ENCODE measurements around the gene ZCCHC8.
A peak's percentile ranks its signal among the peaks of the same experiment; 100 is the strongest.
"Not testable (repeated sequence)": the region's sequence is repeated elsewhere in the genome, so short reads cannot be mapped to it uniquely, and the experiment has no call there.

ZCCHC8 gene

DNA sequence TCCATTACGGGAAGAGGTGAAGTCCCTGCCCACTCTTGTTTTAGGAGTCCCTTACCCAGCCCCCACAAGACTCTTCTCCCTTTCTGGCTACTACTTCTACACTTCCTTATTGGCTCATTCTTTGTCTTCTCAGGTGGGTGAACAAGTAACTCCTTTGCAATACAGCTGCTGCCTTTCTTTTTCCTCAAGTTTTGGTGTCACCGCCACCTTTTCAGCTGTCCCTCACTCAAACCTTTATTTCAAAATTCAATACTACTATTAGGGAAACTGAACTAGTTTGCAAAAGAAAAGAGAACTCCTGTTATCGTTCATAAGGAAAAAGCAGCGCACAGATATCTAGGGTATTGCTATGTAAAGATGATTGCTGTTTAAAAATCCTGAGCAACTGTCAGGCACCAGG, 19.9 kb upstream of the ZCCHC8 start:
- no peak for DNase-seq (ENCODE audit: low read depth)
- TF ChIP-seq, protein P1, sequence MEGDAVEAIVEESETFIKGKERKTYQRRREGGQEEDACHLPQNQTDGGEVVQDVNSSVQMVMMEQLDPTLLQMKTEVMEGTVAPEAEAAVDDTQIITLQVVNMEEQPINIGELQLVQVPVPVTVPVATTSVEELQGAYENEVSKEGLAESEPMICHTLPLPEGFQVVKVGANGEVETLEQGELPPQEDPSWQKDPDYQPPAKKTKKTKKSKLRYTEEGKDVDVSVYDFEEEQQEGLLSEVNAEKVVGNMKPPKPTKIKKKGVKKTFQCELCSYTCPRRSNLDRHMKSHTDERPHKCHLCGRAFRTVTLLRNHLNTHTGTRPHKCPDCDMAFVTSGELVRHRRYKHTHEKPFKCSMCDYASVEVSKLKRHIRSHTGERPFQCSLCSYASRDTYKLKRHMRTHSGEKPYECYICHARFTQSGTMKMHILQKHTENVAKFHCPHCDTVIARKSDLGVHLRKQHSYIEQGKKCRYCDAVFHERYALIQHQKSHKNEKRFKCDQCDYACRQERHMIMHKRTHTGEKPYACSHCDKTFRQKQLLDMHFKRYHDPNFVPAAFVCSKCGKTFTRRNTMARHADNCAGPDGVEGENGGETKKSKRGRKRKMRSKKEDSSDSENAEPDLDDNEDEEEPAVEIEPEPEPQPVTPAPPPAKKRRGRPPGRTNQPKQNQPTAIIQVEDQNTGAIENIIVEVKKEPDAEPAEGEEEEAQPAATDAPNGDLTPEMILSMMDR (conservative IDR thresholded peaks at IDR 0.05; ENCODE audit: low read length), result no peak
- no peak overlapping the region for H3K4me3 ChIP-seq (ENCODE audit: low read length)

DNA sequence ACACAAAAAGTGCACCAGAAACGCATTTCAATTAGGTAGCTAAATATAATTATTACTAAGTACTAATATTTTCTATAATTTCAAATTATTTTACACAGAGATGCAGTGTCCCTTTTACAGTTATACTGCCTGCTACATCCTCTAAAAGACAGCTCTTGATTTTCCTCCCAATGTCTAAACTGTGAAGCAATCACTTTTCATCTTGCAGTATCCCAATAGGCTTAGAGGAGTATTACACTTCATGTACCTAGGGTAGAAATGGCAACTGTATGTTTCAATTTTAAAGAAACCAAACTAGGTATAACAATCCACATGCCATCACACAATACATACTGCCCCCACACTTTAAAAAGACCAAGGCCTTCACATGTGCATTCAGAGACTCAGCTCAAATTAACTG, 18.7 kb upstream of the ZCCHC8 start:
- DNase-seq (ENCODE audit: low read depth), result no peak
- TF ChIP-seq, protein P1 (conservative IDR thresholded peaks at IDR 0.05; ENCODE audit: low read length), result peak; percentile 18; the same call in 1 of the 2 replicates
- no peak overlapping the region for H3K4me3 ChIP-seq (ENCODE audit: low read length)

DNA sequence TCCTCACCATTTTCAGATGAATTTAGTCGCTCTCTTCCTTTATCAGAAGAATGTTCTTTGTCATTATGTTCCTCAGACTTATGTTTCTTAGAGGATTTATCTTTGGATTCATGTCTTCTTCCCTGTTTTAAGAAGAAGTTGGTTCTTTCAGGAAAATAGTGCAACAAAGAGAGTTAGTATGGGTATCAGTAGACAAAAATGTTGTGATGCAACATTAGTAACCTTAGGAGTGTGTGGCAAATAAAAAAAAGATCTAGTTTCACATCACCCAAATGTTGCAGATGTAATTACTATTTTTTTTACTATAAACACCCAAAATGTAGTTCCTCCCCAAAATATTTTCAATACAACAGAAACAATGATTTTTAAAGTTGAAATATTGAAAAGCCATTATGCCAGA, 18.2 kb upstream of the ZCCHC8 start:
- H3K4me3 ChIP-seq (ENCODE audit: low read length), result no peak overlapping the region
- TF ChIP-seq, protein P1 (conservative IDR thresholded peaks at IDR 0.05; ENCODE audit: low read length), result no peak
- DNase-seq (ENCODE audit: low read depth), result peak; percentile 27

DNA sequence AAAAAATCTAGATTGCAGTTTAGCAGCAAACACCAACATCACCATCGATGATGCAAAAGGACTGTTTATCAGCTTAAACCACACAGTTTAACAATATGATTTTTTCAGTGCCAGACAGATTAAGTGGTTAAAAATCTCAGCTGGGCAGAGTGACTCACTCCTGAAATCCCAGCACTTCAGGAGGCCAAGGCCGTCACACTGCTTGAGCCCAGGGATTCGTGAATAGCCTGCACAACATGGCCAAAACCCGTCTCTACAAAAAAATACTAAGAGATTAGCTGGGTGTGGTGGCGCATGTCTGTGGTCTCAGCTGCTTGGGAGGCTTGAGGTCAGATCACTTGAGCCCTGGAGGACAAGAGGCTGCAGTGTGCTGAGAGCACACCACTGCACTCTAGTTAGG, 17.1 kb upstream of the ZCCHC8 start:
- no peak overlapping the region for H3K4me3 ChIP-seq (ENCODE audit: low read length)
- TF ChIP-seq, protein P1 (conservative IDR thresholded peaks at IDR 0.05; ENCODE audit: low read length), result no peak
- peak; percentile 94 for DNase-seq (ENCODE audit: low read depth)

DNA sequence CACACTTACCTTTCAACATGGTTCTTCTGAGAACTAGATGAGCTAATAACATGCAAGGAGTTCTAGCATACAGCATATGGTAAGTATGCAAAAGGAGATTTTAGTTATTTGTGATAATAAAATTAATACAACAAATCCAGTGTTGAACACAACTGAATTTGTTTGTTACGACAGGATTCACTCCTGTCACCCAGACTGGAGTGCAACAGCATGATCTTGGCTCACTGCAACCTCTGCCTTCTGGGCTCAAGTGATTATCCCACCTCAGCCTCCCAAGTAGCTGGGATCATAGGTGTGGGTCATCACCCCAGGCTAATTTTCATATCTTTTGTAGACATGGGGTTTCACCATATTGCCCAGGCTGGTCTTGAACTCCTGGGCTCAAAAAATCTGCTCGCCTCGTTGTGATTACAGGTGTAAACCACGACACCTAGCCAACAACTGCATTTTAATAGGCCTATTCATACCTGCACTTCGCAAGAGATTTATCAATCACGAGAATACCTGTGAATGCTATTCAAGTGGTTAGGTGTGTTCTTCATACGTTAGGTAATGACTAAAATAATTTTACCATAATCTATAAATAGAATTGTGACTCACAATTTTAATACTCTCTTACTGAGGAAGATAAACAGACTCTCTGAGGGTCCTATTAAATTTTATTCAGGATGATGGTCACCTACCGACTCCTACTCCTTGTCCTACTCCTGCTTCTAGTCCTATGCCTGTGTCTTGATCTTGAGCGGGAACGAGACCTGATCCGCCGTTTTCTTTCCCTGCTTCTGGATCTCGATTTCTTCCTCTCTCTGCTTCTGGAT, 16.0 kb upstream of the ZCCHC8 start:
- TF ChIP-seq, protein P1 (conservative IDR thresholded peaks at IDR 0.05; ENCODE audit: low read length), result no peak
- no peak for DNase-seq (ENCODE audit: low read depth)
- no peak overlapping the region for H3K4me3 ChIP-seq (ENCODE audit: low read length)

DNA sequence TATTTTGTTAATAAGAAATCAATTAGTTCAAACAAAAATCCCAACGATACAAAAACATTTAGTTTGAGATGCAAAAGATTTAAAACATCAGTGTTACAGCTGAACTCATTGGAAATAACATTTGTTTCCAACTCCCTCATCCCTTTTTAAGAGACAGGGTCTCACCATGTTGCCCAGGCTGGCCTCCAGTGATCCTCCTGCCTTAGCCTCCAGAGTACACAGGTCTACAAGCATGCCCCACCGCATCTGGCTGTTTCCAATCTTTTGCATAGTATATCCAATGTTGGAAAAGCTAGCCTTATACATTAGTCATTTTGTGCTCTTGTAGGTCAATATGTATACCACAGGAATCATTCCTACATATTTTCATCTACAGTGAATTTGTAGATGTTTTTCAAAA, 14.5 kb upstream of the ZCCHC8 start:
- TF ChIP-seq, protein P1 (conservative IDR thresholded peaks at IDR 0.05; ENCODE audit: low read length), result no peak
- no peak overlapping the region for H3K4me3 ChIP-seq (ENCODE audit: low read length)
- DNase-seq (ENCODE audit: low read depth), result no peak

DNA sequence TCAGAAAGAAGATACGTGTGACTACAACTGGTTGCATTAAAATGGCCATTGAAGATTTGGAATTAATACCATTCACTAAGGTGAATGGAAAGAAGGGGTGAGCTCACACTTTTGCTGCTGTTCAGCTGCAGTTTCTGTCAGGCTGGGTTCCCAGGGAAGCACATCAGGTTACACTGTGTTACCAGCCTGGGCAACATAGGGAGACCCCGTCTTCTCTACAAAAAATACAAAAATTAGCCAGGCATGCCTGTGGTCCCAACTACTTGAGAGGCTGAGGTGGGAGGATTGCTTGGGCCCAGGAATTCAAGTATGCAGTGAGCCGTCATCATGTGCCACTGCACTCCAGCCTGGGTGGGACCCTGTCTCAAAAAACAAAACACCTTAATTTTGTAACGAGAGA, 12.9 kb upstream of the ZCCHC8 start:
- TF ChIP-seq, protein P1 (conservative IDR thresholded peaks at IDR 0.05; ENCODE audit: low read length), result no peak
- no peak for DNase-seq (ENCODE audit: low read depth)
- H3K4me3 ChIP-seq (ENCODE audit: low read length), result no peak overlapping the region

DNA sequence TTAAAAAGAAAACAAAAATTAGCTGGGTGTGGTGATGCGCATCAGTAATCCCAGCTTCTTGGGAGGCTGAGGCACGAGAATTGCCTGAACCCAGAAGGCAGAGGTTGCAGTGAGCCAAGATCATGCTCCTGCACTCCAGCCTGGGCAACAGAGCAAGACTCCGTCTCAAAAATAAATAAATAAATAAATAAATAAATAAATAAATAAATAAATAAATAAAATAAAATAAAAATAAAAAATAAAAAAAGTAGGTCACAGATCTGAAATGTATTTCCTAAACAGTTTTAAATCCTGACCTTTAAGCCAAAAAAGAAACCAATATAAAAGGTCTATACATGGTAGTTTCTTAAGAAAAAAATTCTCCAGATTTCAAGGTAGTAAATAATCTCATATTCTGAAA, 12.3 kb upstream of the ZCCHC8 start:
- not testable (repeated sequence) for H3K4me3 ChIP-seq (ENCODE audit: low read length); DNase-seq (ENCODE audit: low read depth)

Measured in AG10803 (cell line).